HG02981 (cell line): Measurements from ENCODE around the gene POLR3H.

ENCODE experiments used
- ATAC-seq: cut with Tn5 transposase; IDR thresholded peaks from one replicate; pipeline ENCODE4 v1.9.1; 2021; ENCODE audit warnings: mild to moderate bottlenecking, moderate library complexity; ENCODE audit not compliant: unreplicated experiment

POLR3H gene

DNA sequence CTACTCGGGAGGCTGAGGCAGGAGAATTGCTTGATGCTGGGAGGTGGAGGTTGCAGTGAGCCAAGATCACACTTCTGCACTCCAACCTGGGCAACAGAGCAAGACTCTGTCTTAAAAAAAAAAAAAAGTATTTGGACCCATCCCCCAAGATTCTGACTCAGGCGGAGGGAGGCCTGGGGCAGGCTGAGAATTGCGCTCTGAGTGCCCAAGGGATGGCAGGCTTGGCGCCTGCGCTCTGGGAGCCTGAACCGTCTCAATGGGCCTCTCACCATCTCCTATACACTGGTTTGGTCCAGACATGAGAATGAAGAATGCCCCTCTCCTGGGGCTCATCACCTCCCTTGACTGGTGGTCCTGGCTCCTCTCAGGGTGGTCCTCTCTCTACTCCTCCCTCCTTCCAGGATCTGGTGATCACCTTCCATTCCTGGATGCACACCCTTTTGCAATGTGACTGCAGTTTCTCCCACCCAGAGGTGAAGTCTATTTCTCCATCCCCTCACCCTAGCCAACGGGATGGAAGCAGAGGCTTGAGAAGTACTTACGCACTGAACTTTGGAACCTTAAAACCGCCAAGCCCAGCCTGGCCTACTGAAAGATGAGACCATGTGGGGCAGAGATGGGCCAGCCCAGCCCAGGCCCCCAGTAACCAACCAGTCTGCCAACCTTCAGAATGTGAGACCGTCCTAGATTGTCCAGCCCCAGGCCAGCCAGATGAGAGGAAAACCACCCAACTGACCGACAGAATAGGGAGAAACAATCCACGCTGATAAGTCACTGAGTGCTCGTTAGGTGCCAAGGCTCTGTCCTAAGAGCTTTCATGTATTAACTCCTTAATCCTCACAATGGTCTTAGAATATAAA lies 4.9 kb downstream of the POLR3H start:
- no peak for ATAC-seq

GRCh38 chr22:41538583-41538982 lies 5.7 kb downstream of the POLR3H start:
- ATAC-seq = no peak

DNA sequence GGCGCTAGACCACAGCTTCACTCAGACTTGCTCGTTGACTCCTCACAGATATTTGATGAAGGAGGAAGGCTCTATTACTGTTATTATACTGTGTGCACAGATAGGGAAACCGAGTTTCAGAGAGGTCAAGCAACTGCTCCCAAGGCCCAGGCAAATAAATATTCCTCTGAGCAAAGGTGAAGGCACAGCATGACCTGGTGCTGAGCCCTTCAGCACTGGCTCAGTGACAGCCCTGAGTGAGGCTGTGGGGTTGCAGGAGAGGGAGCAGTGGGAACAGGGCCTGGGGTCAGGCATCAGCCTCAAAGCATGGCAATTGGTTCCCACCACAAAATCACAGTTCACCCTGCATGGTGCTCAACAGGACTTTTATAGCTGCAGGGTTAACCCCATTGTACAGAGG lies 7.1 kb downstream of the POLR3H start:
- ATAC-seq = no peak

DNA sequence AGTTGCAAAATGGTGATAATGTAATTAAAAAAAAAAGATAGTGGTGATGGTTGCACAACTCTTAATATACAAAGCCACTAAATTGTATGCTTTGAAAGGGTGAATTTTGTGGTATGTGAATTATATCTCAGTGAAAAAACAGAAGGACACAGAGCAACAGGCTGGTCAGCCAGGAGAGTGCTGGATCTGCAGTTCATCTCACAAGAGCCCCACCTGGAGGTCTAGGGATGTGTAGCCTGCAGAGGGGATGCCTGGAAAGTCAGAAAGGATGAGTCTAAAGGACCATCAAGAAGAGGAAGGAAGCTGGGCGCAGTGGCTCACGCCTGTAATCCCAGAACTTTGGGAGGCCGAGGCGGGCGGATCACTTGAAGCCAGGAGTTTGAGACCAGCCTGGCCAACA lies 9.0 kb downstream of the POLR3H start:
- ATAC-seq = no peak

GRCh38 chr22:41534219-41534618 lies 10.1 kb downstream of the POLR3H start:
- ATAC-seq = no peak

DNA sequence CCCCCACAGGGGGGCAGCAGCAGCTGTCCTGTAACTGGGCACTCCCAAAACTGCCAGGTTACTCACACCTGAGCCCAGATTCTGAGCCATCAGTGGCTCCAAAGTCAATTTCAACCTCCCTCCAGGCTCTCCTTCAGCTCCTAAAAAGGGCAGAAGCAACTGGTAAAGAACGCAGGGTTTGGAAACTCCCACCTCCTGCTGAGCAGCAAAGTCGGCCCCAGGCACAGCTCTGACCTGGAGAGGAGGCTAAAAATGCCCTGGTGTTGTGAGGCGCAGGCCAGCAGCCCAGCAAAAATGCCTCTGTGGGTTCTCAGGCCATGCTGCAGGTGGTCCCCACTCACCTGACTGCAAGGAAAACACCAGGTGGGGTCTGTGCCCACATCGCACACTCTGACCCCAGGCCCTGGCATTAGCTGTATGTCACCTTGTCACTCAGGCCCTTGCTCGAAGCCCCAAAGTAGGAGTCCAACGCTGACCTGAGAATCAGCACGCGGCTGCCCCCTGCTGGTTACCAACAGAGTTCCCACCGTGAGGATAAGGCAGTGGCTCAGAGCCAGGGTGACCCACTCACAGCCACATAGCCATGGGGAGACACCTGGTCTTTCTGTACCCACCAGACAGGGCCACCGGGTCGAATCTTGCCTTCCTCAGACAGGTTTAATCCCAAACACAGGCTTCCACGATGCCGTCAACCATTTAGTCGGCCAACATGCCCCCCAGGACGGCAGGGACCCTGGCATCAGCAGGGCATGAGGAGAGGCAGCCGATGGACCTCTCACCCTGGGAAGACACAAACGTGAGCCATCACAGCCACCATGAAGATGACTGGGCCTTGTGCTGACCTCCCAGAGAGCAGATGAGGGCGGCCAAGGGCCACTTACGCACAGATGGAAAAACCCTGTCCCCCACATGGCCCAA lies 11.1 kb downstream of the POLR3H start:
- ATAC-seq = no peak

DNA sequence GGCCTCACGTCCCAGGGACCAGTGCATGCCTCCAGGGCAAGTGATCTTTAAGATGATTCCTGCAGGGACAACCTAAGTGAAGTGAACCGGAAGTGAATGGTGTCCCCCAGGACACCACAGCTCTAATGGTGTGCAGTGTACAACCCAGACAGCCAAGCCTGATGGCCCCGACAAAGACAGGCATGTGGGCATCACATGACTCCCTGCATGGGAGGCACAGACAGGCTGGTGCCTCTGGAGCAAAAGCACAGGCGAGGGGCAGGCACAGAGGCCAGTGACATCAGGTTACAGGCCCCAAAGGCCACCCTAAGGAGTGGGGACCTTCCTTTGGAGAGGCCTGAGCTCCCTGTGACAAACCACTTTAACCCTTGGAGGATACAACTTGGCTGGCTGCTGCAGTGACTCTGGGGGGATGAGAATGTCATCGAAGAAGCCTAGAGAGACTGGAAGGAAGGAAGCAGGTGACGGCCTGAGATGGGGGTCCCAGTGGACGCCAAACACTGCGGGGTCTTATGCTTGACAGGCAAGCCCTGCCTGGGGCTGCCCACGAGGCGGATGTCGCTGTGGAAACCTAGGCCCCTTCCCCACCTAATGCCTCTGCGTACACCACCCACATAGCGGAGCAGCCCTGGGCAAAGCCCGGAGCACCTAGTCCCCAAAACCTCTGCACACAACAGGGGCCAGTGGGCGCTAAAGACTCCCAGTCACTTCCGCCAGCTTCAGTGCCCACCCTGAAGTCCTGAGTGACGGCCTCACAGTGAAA lies 12.4 kb downstream of the POLR3H start:
- no peak for ATAC-seq

- no peak for ATAC-seq
Observed at GRCh38 chr22:41530890-41531714, 13.2 kb downstream of the POLR3H start.

DNA sequence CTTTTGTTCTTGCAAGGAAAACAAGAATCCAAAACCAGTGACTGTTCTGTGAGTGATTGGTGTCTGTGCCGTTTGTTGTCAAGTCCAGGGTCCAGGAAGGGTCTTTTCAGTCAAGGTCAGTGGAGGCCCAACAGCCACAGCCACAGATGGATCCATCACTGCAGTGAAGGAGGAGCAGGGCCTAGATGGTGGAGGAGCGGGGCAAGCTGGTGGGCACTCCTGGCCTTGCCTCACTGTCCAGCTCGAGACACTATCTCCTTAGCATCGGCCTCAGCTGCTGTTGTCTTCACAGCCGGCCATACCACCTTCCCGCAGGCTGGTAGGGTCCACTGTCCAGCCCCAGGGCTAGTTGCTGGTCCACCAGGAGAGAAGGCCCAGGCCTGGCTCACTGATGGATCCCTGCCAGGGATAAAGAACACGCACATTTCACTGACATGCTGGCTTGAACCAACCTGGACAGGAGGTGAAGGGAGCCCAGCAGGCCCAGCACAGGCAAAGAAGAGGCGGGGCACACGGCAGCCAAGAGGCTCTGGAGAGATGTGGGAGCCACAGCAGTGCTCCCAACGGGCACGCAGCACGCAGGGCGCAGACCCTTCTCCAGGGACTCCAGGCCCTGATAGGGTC lies 15.2 kb downstream of the POLR3H start:
- no peak for ATAC-seq

DNA sequence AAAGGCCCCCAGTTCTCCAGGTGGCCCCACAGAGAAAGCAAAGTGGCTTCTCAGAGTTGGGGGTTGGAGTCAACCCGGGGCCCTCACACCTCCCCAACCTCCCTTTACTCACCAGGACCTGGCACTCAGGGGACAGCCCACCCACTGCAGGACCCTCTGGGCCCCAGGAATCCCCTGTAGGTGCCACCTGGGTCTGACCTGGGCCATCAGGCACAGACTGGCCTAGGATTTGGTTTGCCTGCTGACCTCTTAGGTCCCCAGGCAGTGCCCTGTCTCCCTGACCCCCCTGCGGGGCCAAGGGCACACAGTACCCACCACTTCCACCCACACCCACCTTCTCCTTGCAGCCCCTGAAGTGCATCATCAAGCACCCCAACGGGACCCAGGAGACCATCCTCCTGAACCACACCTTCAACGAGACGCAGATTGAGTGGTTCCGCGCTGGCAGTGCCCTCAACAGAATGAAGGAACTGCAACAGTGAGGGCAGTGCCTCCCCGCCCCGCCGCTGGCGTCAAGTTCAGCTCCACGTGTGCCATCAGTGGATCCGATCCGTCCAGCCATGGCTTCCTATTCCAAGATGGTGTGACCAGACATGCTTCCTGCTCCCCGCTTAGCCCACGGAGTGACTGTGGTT lies 16.0 kb downstream of the POLR3H start:
- ATAC-seq = no peak

- no peak for ATAC-seq
Observed at GRCh38 chr22:41526830-41527799, 17.2 kb downstream of the POLR3H start.

GRCh38 chr22:41526226-41526829 lies 17.9 kb downstream of the POLR3H start:
- ATAC-seq = no peak

DNA sequence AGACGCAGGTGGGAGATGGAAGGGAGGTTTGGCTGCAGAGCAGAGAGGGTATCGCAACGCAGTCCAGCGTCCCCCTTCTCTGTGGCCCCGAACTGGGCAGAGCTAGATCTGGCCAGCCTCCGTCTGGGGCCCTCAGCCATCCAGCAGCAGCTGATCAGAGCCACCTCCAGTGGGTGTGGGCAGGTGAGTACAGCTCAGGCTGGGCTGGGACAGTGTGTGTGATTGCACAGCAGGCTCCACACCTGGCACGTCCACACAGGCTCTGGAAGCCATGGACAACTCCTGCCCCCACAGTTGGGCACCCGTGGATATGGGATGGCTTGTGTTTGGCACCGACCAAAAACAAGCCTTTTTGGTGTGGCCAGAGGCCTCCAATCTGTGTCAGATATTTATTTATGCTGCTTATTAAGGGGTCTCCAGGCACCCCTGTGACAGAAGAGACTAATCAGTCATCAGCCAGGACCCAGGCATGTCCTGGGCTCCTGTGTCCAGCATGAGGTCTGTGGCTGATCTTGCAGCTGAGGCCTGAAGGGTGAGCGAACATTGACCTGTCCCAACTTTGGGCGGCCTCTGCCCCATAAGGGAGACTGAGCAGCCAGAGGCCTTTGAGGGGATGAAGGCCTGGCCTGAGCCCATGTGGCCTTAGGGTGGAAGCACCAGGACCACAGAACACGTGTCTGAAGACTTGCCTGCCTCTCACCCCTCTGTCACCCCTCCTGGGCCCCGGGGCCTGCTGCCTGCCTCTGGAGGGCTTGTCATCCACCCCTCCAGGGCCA lies 18.6 kb downstream of the POLR3H start:
- no peak for ATAC-seq

GRCh38 chr22:41524809-41525449 lies 19.3 kb downstream of the POLR3H start:
- no peak for ATAC-seq

GRCh38 chr22:41524251-41524661 lies 20.0 kb downstream of the POLR3H start:
- no peak for ATAC-seq

DNA sequence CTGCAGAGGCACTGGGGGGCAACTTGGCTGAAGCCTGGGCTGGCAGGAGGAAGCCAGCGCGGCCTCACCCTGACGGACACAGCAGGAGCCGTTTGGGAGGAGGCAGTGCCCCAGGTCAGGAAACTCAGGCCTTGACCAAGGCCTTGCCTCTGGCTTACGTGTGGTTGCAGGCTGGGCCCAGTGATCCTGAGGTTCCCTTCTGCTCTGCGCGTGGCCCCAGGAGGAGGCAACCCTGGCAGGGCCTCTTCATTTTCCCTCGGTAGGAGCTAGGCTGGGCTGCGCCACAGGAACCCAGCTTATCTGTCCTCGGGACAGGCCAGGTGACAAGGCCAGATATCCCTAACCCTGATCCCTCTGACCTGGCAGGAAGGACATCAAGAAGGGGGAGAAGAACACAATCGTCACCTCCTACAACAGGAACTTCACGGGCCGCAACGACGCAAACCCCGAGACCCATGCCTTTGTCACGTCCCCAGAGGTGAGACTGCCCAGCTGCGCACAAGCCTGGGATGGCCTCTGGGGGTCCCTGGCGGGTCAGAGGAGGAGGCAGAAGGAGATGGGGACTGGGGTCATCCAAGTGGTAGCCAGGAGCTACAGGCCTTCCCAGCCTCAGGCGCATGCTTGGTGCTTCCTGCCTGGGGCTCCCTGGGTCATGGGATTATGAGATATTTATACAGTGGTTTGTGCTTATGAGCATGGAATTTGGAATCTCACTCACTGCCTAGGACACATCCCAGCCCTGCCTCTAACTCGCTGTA lies 20.6 kb downstream of the POLR3H start:
- no peak for ATAC-seq
